H1 (cell line): Measurements from ENCODE around the gene CA14. TPM values are rescaled to one million over a fixed set of nuclear protein-coding genes. Genes with fewer than 3 reads are reported as not detected.

Experiments
- BRCA1 ChIP-seq: IDR thresholded peaks from 2 replicates; pipeline ENCODE4 v1.6.1; 2012; ENCODE audit warnings: low read depth, low read length, improper control_type of control experiment
- CBX5 ChIP-seq: fragments of 300-800, 300-1000 bp; sonication (generic); IDR thresholded peaks from 2 replicates; pipeline ENCODE4 v1.7.1; 2016; ENCODE audit warnings: antibody characterized with exemption, low read length, low read depth
- CEBPB ChIP-seq: IDR thresholded peaks from 2 replicates; pipeline ENCODE4 v1.6.1; 2012; ENCODE audit warnings: low read depth, low read length
- CHD1 ChIP-seq: IDR thresholded peaks from 2 replicates; pipeline ENCODE4 v1.6.1; 2012; ENCODE audit warnings: low read depth, low read length, improper control_type of control experiment
- CHD2 ChIP-seq: IDR thresholded peaks from 2 replicates; pipeline ENCODE4 v1.6.1; 2012; ENCODE audit warnings: low read length, improper control_type of control experiment
- CTBP2 ChIP-seq: IDR thresholded peaks from 2 replicates; pipeline ENCODE4 v1.7.0; 2011; ENCODE audit warnings: borderline replicate concordance, mild to moderate bottlenecking, moderate library complexity, mixed read lengths, low read length; ENCODE audit not compliant: insufficient read depth, insufficient read length
- E2F6 ChIP-seq: IDR thresholded peaks from 2 replicates; pipeline ENCODE4 v1.6.1; 2012; ENCODE audit warnings: inconsistent platforms
- EP300 ChIP-seq, 2 experiments: IDR thresholded peaks; 1 replicate in 1 of 2; 2 replicates in 1 of 2; pipeline ENCODE4 v1.6.1; 2011 to 2012; ENCODE audit warnings: low read depth in 2 of 2, low read length in 2 of 2, mild to moderate bottlenecking in 2 of 2, borderline replicate concordance in 1 of 2, inconsistent platforms in 1 of 2, moderate library complexity in 1 of 2
- FOSL1 ChIP-seq: IDR thresholded peaks from 2 replicates; pipeline ENCODE4 v1.6.1; 2011; ENCODE audit warnings: mild to moderate bottlenecking, low read depth, low read length, moderate library complexity; ENCODE audit not compliant: insufficient read depth
- HDAC6 ChIP-seq: IDR thresholded peaks from one replicate; pipeline ENCODE4 v1.7.1; 2012; ENCODE audit warnings: low read depth, mild to moderate bottlenecking, inconsistent platforms, low read length, moderate library complexity
- NRF1 ChIP-seq: IDR thresholded peaks from 2 replicates; pipeline ENCODE4 v1.6.1; 2011; ENCODE audit warnings: mild to moderate bottlenecking, low read depth, low read length, improper control_type of control experiment
- SIX5 ChIP-seq: IDR thresholded peaks from 2 replicates; pipeline ENCODE4 v1.6.1; 2011; ENCODE audit warnings: mild to moderate bottlenecking, low read depth, low read length
- SP2 ChIP-seq: IDR thresholded peaks from 2 replicates; pipeline ENCODE4 v1.6.1; 2012; ENCODE audit warnings: mild to moderate bottlenecking, low read length, inconsistent platforms
- TBP ChIP-seq: IDR thresholded peaks from 2 replicates; pipeline ENCODE4 v1.6.1; 2011; ENCODE audit warnings: low read depth, low read length, improper control_type of control experiment
- TCF12 ChIP-seq: IDR thresholded peaks from 2 replicates; pipeline ENCODE4 v1.6.1; 2011; ENCODE audit warnings: low read depth, mild to moderate bottlenecking, low read length
- TEAD4 ChIP-seq: IDR thresholded peaks from 2 replicates; pipeline ENCODE4 v1.6.1; 2012; ENCODE audit warnings: low read depth, low read length, inconsistent platforms, mixed read lengths
- ZNF274 ChIP-seq: IDR thresholded peaks from 2 replicates; pipeline ENCODE4 v1.7.0; 2012; ENCODE audit warnings: low read length, borderline replicate concordance; ENCODE audit errors: extremely low read depth
- polyA plus RNA-seq, 7 experiments: library from polyadenylated mRNA; depleted of rRNA in 3 of 7; stranded (reverse) in 5 of 7; unstranded in 2 of 7; fragments of >200 nt in 5 of 7; fragments of 200-250 nt in 2 of 7; gene quantifications; 1 replicate in 5 of 7; 2 replicates in 1 of 7; 4 replicates in 1 of 7; pipeline versions ENCODE4 v1.2.1 to v1.2.3, GENCODE V29; 2011 to 2013; ENCODE audit warnings: missing spikeins in 2 of 7, mixed read lengths in 2 of 7
- total RNA-seq: library from RNA; stranded (reverse); fragmentation: NEBNext Ultra II Directional; extraction: Animal tissue kit (Norgen Biotek cat#: 25700); gene quantifications from 2 replicates; pipeline ENCODE4 v1.2.1, GENCODE V29; 2021

Gene CA14
- total and polyA plus RNA-seq, 2 of the 8 experiments (the other 6 are each of a cell fraction or from before 2014, with no cell fraction given), result 52.3 to 105 TPM

GRCh38 chr1:150213170-150214098 lies 44.1 kb upstream of the CA14 start (continued):
- TF ChIP-seq CEBPB, result peak; percentile 55; the same call in 1 of the 2 replicates
- TF ChIP-seq BRCA1, result no peak
- TF ChIP-seq HDAC6, result no peak
- no peak for TF ChIP-seq SIX5
- TF ChIP-seq CBX5, result no peak
- no peak for TF ChIP-seq SP2
- TF ChIP-seq CHD1, result no peak
- TF ChIP-seq TEAD4, result no peak
- no peak for TF ChIP-seq TCF12
- no peak for TF ChIP-seq CHD2
- TF ChIP-seq TBP, result peak; percentile 41; the same call in 1 of the 2 replicates
- no peak for TF ChIP-seq FOSL1
- TF ChIP-seq CTBP2, result no peak
- no peak for TF ChIP-seq ZNF274
- TF ChIP-seq NRF1, result peak; percentile 97
- TF ChIP-seq E2F6, result peak; percentile 97
- no peak for TF ChIP-seq EP300 (IDR thresholded peaks at IDR 0.05; ENCODE audit: borderline replicate concordance in 1 of 2, low read depth in 2 of 2, low read length in 2 of 2)
